Astrocyte of the hippocampus (primary cell): ENCODE data around the gene CPED1.
"Not testable (repeated sequence)": the region's sequence is repeated elsewhere in the genome, so short reads cannot be mapped to it uniquely, and the experiment has no call there.

Experiments used
- DNase-seq: peaks from one replicate; pipeline ENCODE4 v3.0.0; 2011; ENCODE audit warnings: low read depth, low spot score

The CPED1 gene

GRCh38 chr7:120981117-120981516, 7.4 kb upstream of the CPED1 start:
- DNase-seq = no peak

DNA sequence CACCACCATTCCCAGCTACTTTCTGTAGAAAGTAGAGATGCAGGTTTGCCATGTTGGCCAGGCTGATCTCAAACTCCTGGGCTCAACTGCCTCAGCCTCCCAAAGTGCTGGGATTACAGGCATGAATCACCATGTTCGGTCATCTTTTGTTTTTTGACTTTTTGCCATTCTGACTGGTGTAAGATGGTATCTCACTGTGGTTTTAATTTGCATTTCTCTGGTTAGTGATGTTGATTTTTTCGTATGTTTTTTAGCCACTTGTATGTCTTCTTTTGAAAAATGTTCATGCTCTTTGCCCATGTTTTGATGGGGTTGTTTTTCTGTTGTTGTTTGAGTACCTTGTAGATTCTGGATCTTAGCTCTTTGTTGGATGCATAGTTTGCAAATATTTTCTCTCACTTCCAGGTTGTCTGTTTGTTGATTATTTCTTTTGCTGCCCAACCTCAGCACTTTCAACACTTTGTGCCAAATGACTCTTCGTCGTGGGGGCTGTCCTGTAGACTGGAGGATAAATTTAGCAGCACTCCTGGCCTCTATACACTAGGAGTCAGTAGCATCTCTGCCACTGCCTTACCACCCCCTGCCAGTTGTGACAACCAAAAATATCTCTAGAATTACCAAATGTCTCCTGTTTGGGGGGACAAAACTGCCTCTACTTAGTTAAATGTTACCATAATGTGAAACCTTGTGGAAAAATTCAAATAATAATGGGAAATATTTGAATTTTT, 6.5 kb upstream of the CPED1 start:
- DNase-seq = peak; percentile 78

DNA sequence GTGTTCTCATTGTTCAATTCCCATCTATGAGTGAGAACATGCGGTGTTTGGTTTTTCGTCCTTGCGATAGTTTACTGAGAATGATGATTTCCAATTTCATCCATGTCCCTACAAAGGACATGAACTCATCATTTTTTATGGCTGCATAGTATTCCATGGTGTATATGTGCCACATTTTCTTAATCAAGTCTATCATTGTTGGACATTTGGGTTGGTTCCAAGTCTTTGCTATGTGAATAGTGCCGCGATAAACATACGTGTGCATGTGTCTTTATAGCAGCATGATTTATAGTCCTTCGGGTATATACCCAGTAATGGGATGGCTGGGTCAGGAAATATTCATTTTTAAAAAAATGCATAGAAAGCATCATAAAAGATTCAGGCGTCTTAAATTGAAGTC, 4.9 kb upstream of the CPED1 start:
- DNase-seq = not testable (repeated sequence)

- DNase-seq = no peak
Measured at GRCh38 chr7:120984406-120984805, 4.1 kb upstream of the CPED1 start.

DNA sequence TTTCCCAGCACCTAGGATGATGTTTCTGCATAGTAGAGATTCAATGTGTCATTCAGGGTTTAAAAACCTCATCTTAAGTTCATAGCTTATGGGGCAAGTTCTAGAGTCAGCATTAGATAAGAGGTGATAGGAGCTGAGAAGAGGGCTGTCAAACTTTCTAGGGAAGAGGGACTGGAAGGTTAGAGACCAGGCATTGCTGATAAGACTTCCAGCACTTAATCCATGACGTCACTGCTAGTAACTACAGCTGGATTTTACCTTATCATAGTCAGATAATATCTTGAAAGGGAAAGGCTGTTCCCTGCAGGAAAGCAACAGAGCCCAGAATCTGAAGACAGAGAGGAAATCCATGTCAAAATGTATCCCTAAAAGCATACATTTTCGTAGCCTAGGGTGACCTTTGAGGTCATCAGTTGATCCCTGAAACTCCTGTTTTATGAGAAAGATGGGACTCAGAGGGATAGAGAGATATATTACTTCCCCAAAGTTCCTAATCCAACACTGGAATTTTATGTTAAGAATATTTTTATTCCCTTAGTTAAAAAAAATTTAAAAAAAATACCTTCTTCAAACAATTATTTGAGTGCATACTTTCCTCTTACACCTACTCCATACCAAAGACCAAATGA, 3.3 kb upstream of the CPED1 start:
- DNase-seq = no peak

DNA sequence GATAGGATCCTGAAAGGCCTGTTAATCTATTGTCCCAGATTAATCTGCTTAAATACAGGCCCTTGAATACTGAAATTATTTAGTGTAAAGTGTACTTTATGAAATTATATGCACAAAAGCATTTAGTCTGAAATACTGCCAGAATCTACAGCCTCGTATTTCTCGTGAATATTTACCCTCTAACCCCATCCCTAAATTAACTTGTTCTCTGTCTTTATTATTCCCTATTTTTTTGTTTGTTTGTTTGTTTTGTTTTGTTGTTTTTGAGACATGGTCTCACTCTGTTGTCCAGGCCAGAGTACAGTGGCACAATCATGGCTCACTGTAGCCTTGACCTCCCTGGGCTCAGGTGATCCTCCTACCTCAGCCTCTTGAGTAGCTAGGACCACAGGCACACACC, 2.7 kb upstream of the CPED1 start:
- no peak for DNase-seq

- DNase-seq = no peak
Measured at GRCh38 chr7:120986650-120987049, 1.9 kb upstream of the CPED1 start.

DNA sequence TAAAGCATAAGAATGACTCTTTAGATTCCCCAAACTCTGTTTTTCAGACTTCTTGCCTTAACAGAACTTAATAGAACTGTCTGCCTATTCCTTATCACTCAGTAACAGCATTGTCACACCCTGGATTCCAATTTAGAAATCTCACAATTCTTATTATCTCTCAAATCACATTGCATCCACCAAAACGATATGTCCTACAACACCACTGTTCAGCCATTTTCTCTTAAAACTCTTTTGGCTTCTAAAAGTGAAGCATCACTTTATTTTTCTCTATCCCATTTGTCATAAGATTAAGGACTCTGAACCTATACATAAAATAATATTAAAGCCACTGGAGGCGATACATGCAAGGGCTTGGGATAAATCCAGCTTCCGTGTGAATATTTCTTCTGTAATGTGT, 1.2 kb upstream of the CPED1 start:
- no peak for DNase-seq

GRCh38 chr7:120987683-120988590, 574 bp upstream of the CPED1 start:
- DNase-seq = peak; percentile 95

GRCh38 chr7:120989257-120990220, 1.0 kb downstream of the CPED1 start:
- no peak for DNase-seq

GRCh38 chr7:120990468-120991118, 2.1 kb downstream of the CPED1 start:
- DNase-seq = no peak

- no peak for DNase-seq
Measured at GRCh38 chr7:120991161-120991560, 2.6 kb downstream of the CPED1 start.

- DNase-seq = peak; percentile 13
Measured at GRCh38 chr7:120991581-120991980, 3.1 kb downstream of the CPED1 start.

- no peak for DNase-seq
Measured at GRCh38 chr7:120992272-120992964, 3.9 kb downstream of the CPED1 start.

- DNase-seq = no peak
Measured at GRCh38 chr7:120992965-120993494, 4.5 kb downstream of the CPED1 start.

- no peak for DNase-seq
Measured at GRCh38 chr7:120993553-120994191, 5.2 kb downstream of the CPED1 start.

DNA sequence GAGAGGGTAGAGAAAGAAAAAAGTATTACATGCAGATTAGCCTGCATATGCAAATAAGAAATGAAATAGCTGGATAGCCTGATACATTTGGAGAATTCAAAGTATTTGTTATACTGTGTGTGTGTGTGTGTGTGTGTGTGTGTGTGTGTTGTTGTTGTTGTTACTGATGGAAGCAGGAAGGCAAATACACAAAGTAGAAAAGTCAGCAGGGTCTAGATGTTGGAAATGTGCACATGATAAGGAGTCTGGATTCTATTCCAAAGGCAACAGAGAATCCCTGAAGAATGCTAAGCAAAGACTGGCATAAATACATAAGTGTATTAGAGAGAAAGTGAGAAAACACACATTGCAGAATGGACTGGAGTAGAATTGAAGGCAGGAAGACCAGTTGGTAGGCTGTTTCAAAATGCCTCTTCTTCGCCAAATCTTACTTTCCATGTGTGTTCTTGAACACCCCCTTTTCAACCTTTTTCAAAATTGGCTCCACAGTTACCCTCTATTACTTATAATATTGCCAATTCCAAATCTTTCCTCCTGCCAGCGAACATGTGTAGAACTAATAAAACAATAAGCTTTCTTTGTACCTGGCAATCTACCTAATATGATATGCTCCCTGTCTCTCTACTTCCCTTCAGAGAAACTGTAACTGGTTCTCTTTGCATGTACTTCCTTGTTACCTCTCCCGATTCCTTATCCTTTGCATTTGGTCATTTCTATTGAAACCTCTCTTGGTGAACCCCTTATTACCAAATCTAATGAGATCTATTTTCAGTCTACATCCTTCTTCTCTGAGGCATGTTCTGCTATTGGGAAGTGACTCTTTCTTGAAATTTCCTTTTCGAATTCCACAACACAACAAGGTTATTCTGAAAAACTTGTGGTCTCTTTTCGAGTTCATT, 6.2 kb downstream of the CPED1 start:
- no peak for DNase-seq

DNA sequence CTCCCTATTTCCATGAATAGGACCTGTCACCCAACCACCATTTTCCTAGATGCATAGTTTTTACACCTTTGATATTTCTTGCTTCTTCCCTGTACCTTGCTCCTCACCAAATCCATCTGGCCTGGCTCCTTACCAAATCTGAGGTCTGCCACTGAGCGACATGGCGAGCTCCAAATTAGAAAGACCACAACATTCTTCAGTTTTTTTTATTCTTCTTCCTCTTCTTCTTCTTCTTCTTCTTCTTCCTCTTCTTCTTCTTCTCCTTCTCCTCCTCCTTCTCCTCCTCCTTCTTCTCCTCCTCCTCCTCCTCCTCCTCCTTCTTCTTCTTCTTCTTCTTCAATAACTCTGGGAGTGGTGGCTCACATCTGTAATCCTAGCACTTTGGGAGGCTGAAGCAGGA, 7.1 kb downstream of the CPED1 start:
- DNase-seq = no peak
